C1 segment of cervical spinal cord (tissue), 14 donors: ENCODE data around the gene MAP3K15.

ENCODE experiments used
- DNase-seq, 14 donors: peaks; one replicate each; lab custom pipeline; 2025; lab: John Stamatoyannopoulos, UW

MAP3K15 gene

GRCh38 chrX:19514791-19515614 lies at the start of gene MAP3K15:
TSS of gene MAP3K15 (minus strand) at chrX:19515508. CDS start at chrX:19515261, 247 bp downstream.
- no peak for DNase-seq

GRCh38 chrX:19564606-19565005 lies 49.3 kb upstream of the MAP3K15 start:
- no peak for DNase-seq

- no peak for DNase-seq
Observed at GRCh38 chrX:19563746-19564145, 48.4 kb upstream of the MAP3K15 start.

- DNase-seq, result no peak
Observed at GRCh38 chrX:19563327-19563726, 48.0 kb upstream of the MAP3K15 start.

- DNase-seq, result no peak
Observed at GRCh38 chrX:19560611-19561010, 45.3 kb upstream of the MAP3K15 start.

- DNase-seq, result no peak
Observed at GRCh38 chrX:19557822-19558221, 42.5 kb upstream of the MAP3K15 start.

GRCh38 chrX:19556202-19556601 lies 40.9 kb upstream of the MAP3K15 start:
- DNase-seq, result no peak

GRCh38 chrX:19555683-19556082 lies 40.4 kb upstream of the MAP3K15 start:
- no peak for DNase-seq

GRCh38 chrX:19555236-19555635 lies 39.9 kb upstream of the MAP3K15 start:
- no peak for DNase-seq

- no peak for DNase-seq
Observed at GRCh38 chrX:19554786-19555185, 39.5 kb upstream of the MAP3K15 start.

GRCh38 chrX:19552793-19553192 lies 37.5 kb upstream of the MAP3K15 start:
- no peak for DNase-seq

- DNase-seq, result no peak
Observed at GRCh38 chrX:19549838-19550237, 34.5 kb upstream of the MAP3K15 start.

- DNase-seq, result no peak
Observed at GRCh38 chrX:19548934-19549333, 33.6 kb upstream of the MAP3K15 start.

GRCh38 chrX:19548279-19548678 lies 33.0 kb upstream of the MAP3K15 start:
- DNase-seq, result no peak

- DNase-seq, result no peak
Observed at GRCh38 chrX:19545651-19546050, 30.3 kb upstream of the MAP3K15 start.

GRCh38 chrX:19544693-19545305 lies 29.5 kb upstream of the MAP3K15 start:
- DNase-seq, result peak in 1 of 14 donors; percentile 32

GRCh38 chrX:19543951-19544381 lies 28.7 kb upstream of the MAP3K15 start:
- DNase-seq, result peak in 6 of 14 donors; percentile 5 to 92 (median 16)

GRCh38 chrX:19543020-19543715 lies 27.9 kb upstream of the MAP3K15 start:
- no peak for DNase-seq

GRCh38 chrX:19541931-19542330 lies 26.6 kb upstream of the MAP3K15 start:
- no peak for DNase-seq

GRCh38 chrX:19541196-19541595 lies 25.9 kb upstream of the MAP3K15 start:
- no peak for DNase-seq

GRCh38 chrX:19540076-19540475 lies 24.8 kb upstream of the MAP3K15 start:
- peak in 1 of 14 donors; percentile 24 for DNase-seq

- no peak for DNase-seq
Observed at GRCh38 chrX:19539665-19540064, 24.4 kb upstream of the MAP3K15 start.
